Activated CD8-positive, alpha-beta memory T cell treated with anti-CD3 and anti-CD28 coated beads for 36 hours (primary cell): Measurements from ENCODE around the gene PAF1. TPM values are rescaled to one million over a fixed set of nuclear protein-coding genes. Genes with fewer than 3 reads are reported as not detected.

Experiments used
- CTCF ChIA-PET: fragments of 350-600 bp; sonication (Branson Sonifier 250); formaldehyde crosslinking; loops from one replicate; lab custom pipeline; 2021; ENCODE audit warnings: antibody characterized with exemption; lab: Charles Lee
- POLR2A ChIA-PET: fragments of 350-600 bp; sonication (Branson Sonifier 250); formaldehyde crosslinking; loops from one replicate; lab custom pipeline; 2021; ENCODE audit warnings: antibody characterized with exemption; lab: Charles Lee
- total RNA-seq, 2 experiments: library from RNA; stranded (reverse); gene quantifications; one replicate each; pipeline ENCODE4 v1.2.3, GENCODE V29; 2021

PAF1 gene
- total RNA-seq, 2 experiments from 2014 or later = 43.6 to 44.7 TPM

- POLR2A ChIA-PET = interaction anchor here (0.7 to 4.6 kb wide), 7 partner anchors 8 to 131 kb away, joined by 3 to 38 read pairs (median 5); partner anchors contain the start of genes EID2B, MED29, PAF1 and PLEKHG2
- CTCF ChIA-PET = interaction anchor here (0.6 to 3.0 kb wide), 9 partner anchors 10 to 275 kb away, joined by 3 to 40 read pairs (median 4); partner anchors contain the start of genes MED29, PAF1, PLEKHG2 and RPS16
Observed at GRCh38 chr19:39401070-39401548, 10.2 kb upstream of the PAF1 start.

GRCh38 chr19:39400061-39400460, 9.2 kb upstream of the PAF1 start:
- POLR2A ChIA-PET = interaction anchor here (0.8 to 1.3 kb wide), 2 partner anchors 8 to 9 kb away, joined by 5 read pairs; partner anchors contain the start of genes MED29 and PAF1

GRCh38 chr19:39399668-39400050, 8.8 kb upstream of the PAF1 start:
- CTCF ChIA-PET = interaction anchor here (0.7 to 3.2 kb wide), 4 partner anchors 8 to 49 kb away, joined by 3 to 56 read pairs (median 22); partner anchors contain the start of genes MED29, PLEKHG2 and ZFP36
- POLR2A ChIA-PET = interaction anchor here (0.8 to 2.3 kb wide), 3 partner anchors 8 to 12 kb away, joined by 5 to 13 read pairs (median 5); partner anchors contain the start of genes MED29, PAF1 and PLEKHG2

More at GRCh38 chr19:39400061-39400460, 9.2 kb upstream of the PAF1 start:
- CTCF ChIA-PET = interaction anchor here (0.7 to 3.0 kb wide), 3 partner anchors 9 to 50 kb away, joined by 3 to 40 read pairs (median 3); partner anchors contain the start of genes MED29 and PLEKHG2

GRCh38 chr19:39398297-39398864, 7.5 kb upstream of the PAF1 start:
- POLR2A ChIA-PET = interaction anchor here (0.6 to 2.3 kb wide), 7 partner anchors 9 to 534 kb away, joined by 3 to 20 read pairs (median 6); partner anchors contain the start of genes PLEKHG2, RPS16 and ZFP36
- CTCF ChIA-PET = interaction anchor here (0.6 to 4.0 kb wide), 15 partner anchors 10 to 134 kb away, joined by 3 to 72 read pairs (median 5); partner anchors contain the start of genes EID2B, GMFG, PLEKHG2 and RPS16

GRCh38 chr19:39397360-39398296, 6.7 kb upstream of the PAF1 start:
- POLR2A ChIA-PET = interaction anchor here (0.5 to 2.3 kb wide), 8 partner anchors 10 to 533 kb away, joined by 3 to 20 read pairs (median 6); partner anchors contain the start of genes PLEKHG2, RPS16 and ZFP36
- CTCF ChIA-PET = interaction anchor here (0.8 to 4.0 kb wide), 16 partner anchors 10 to 135 kb away, joined by 3 to 72 read pairs (median 5); partner anchors contain the start of genes EID2B, GMFG, PLEKHG2 and RPS16

- POLR2A ChIA-PET = interaction anchor here (1.2 to 2.2 kb wide), 5 partner anchors 11 to 149 kb away, joined by 4 to 19 read pairs (median 11); partner anchors contain the start of genes EID2, RPS16 and SAMD4B
- CTCF ChIA-PET = interaction anchor here (0.8 to 5.7 kb wide), 4 partner anchors 11 to 113 kb away, joined by 3 to 40 read pairs (median 6); partner anchors contain the start of gene PLEKHG2
Observed at GRCh38 chr19:39390451-39390750, 505 bp downstream of the PAF1 start.

GRCh38 chr19:39389631-39390414, 1.1 kb downstream of the PAF1 start:
- ChIA-PET CTCF (interaction anchor here (0.8 to 5.7 kb wide), 2 partner anchors 22 to 130 kb away, joined by 3 to 40 read pairs; partner anchors contain the start of gene PLEKHG2), POLR2A (no interaction called here)

- CTCF ChIA-PET = interaction anchor here (0.7 kb wide), 1 partner anchor 22 kb away, joined by 3 read pairs; no protein-coding TSS in a partner anchor
- POLR2A ChIA-PET = no interaction called here
Observed at GRCh38 chr19:39388657-39389056, 2.2 kb downstream of the PAF1 start.

- ChIA-PET CTCF (no interaction called here), POLR2A (no interaction called here)
Observed at GRCh38 chr19:39386557-39386956, 4.3 kb downstream of the PAF1 start.

- CTCF ChIA-PET = no interaction called here
- POLR2A ChIA-PET = no interaction called here
Observed at GRCh38 chr19:39385629-39386411, 5.1 kb downstream of the PAF1 start.

GRCh38 chr19:39384839-39385568, 5.9 kb downstream of the PAF1 start:
- CTCF ChIA-PET = no interaction called here
- POLR2A ChIA-PET = no interaction called here

GRCh38 chr19:39382991-39383828, 7.7 kb downstream of the PAF1 start:
- POLR2A ChIA-PET = no interaction called here
- CTCF ChIA-PET = no interaction called here

- ChIA-PET POLR2A (no interaction called here), CTCF (no interaction called here)
Observed at GRCh38 chr19:39381910-39382611, 8.8 kb downstream of the PAF1 start.

- CTCF ChIA-PET = interaction anchor here (0.8 to 1.2 kb wide), 2 partner anchors 17 to 28 kb away, joined by 3 read pairs; no protein-coding TSS in a partner anchor
- POLR2A ChIA-PET = no interaction called here
Observed at GRCh38 chr19:39380521-39381502, 10.1 kb downstream of the PAF1 start.
